ENCODE results near the gene KDM2A. TPM values are rescaled to one million over a fixed set of nuclear protein-coding genes. Genes with fewer than 3 reads are reported as not detected.

The KDM2A gene
- 122 and 134 TPM in 2 replicates for total RNA-seq (2022)
- Bru-seq, nascent RNA, result percentile 92 among the genes with signal in this experiment
- percentile 90 among the genes with signal in this experiment for BruChase-seq, experiment 1, labeled RNA remaining after a 2-hour chase
- percentile 87 among the genes with signal in this experiment for BruChase-seq, experiment 2, labeled RNA remaining after a 6-hour chase
- long read RNA-seq, partial matches to known transcripts, result 2 of 30 reads
- long read RNA-seq, other reads (novel, unspliced or antisense), result 27 of 30 reads

- TF ChIP-seq CTCF (IDR thresholded peaks at IDR 0.05; ENCODE audit: insufficient read depth in 1 of 2, low read depth in 1 of 2, low read length in 1 of 2, severe bottlenecking in 1 of 2, unreplicated experiment in 1 of 2), result peak in 1 of 2 experiments; percentile 47
- CTCF ChIA-PET, result interaction anchor here (0.5 to 1.7 kb wide), 30 partner anchors 10 to 560 kb away, joined by 3 to 10 read pairs (median 4); partner anchors contain the start of gene SSH3
These were observed at the start of gene KDM2A for GRCh38 chr11:67118801-67119584. TSS of gene KDM2A (plus strand) at chr11:67119263. CDS start at chr11:67121317, 2,054 bp downstream.

GRCh38 chr11:67071420-67072284 is 47.4 kb upstream of the KDM2A start:
- intact Hi-C loops (cut with micrococcal nuclease; ENCODE audit: unreplicated experiment), result loop anchor here (2.0 kb wide), 1 partner anchor 17 kb away; no protein-coding TSS in a partner anchor
- Histone ChIP-seq H3K4me3 (ENCODE audit: low read depth, low read length) (no peak overlapping the region), H3K4me1 (no peaks in the 10 kb centered on the region), H3K36me3 (ENCODE audit: control insufficient read depth, insufficient read depth, low read length) (no peaks in the 10 kb centered on the region), H3K27me3 (replicated peaks; ENCODE audit: control insufficient read depth, insufficient read depth, low read length) (no peaks in the 10 kb centered on the region), H3K9me3 (no peaks in the 10 kb centered on the region)
- H3K4me1 Mint-ChIP-seq (ENCODE audit: low read depth, unreplicated experiment), result no peaks in the 10 kb centered on the region
- ChIA-PET CTCF (interaction anchor here (1.0 to 2.3 kb wide), 2 partner anchors 9 to 18 kb away, joined by 3 to 12 read pairs; no protein-coding TSS in a partner anchor), POLR2A (no interaction called here)
- no peaks in the 10 kb centered on the region for H3K9me3 Mint-ChIP-seq (ENCODE audit: unreplicated experiment)
- DNase-seq, result peak in 1 of 2 experiments; percentile 69
- H3K27me3 Mint-ChIP-seq (ENCODE audit: insufficient read depth, unreplicated experiment), result no peaks in the 10 kb centered on the region
- no peak overlapping the region for H3K4me3 Mint-ChIP-seq (ENCODE audit: unreplicated experiment)
- no peak overlapping the region for H3K27ac Mint-ChIP-seq (ENCODE audit: unreplicated experiment)
- BruUV-seq (replicated peaks), result no TSS peak
- peaks cover 1% of the 10 kb centered on the region for H3K36me3 Mint-ChIP-seq (ENCODE audit: insufficient read depth, unreplicated experiment)
- TF ChIP-seq CTCF (IDR thresholded peaks at IDR 0.05; ENCODE audit: insufficient read depth in 1 of 2, low read depth in 1 of 2, low read length in 1 of 2, severe bottlenecking in 1 of 2, unreplicated experiment in 1 of 2), result peak; percentile 48 to 56

More at GRCh38 chr11:67118801-67119584, at the start of gene KDM2A:
- intact Hi-C loops (cut with micrococcal nuclease; ENCODE audit: unreplicated experiment), result loop anchor here (2.0 to 10.0 kb wide), 5 partner anchors 37 to 386 kb away; partner anchors contain the start of genes CDK2AP2 and PITPNM1
- Mint-ChIP-seq H3K36me3 (ENCODE audit: insufficient read depth, unreplicated experiment) (peaks cover 55% of the 10 kb centered on the region), H3K4me3 (ENCODE audit: unreplicated experiment) (peak within 1 kb of the TSS; percentile 99), H3K9me3 (ENCODE audit: unreplicated experiment) (no peaks in the 10 kb centered on the region), H3K27me3 (ENCODE audit: insufficient read depth, unreplicated experiment) (no peaks in the 10 kb centered on the region), H3K4me1 (ENCODE audit: low read depth, unreplicated experiment) (peaks cover 22% of the 10 kb centered on the region), H3K27ac (ENCODE audit: unreplicated experiment) (peak within 1 kb of the TSS; percentile 96)
- DNase-seq, result peak; percentile 99 to 100
- Histone ChIP-seq H3K4me3 (ENCODE audit: low read depth, low read length) (peak within 1 kb of the TSS; percentile 92), H3K9me3 (no peaks in the 10 kb centered on the region), H3K36me3 (ENCODE audit: control insufficient read depth, insufficient read depth, low read length) (no peaks in the 10 kb centered on the region), H3K27me3 (replicated peaks; ENCODE audit: control insufficient read depth, insufficient read depth, low read length) (no peaks in the 10 kb centered on the region), H3K4me1 (peaks cover 54% of the 10 kb centered on the region)
- POLR2A ChIA-PET, result interaction anchor here (0.6 to 2.2 kb wide), 12 partner anchors 10 to 1068 kb away, joined by 3 to 17 read pairs (median 4); partner anchors contain the start of genes PELI3 and PPP1CA
- no TSS peak for BruUV-seq (replicated peaks)
